OCI-LY7 (cell line): ENCODE results near the gene SLCO2A1.

ENCODE experiments used
- CTCF ChIP-seq: fragments of 200-600 bp; sonication (generic); conservative IDR thresholded peaks from 2 replicates; pipeline ENCODE4 v1.5.1; 2014; ENCODE audit warnings: mild to moderate bottlenecking, antibody characterized with exemption, low read length, moderate library complexity, mixed read lengths
- EZH2phosphoT487 ChIP-seq: fragments of 200-600 bp; sonication (generic); IDR thresholded peaks from 2 replicates; pipeline ENCODE4 v1.6.1; 2018; ENCODE audit warnings: low read depth, borderline replicate concordance, mild to moderate bottlenecking, mixed run types, antibody characterized with exemption, low read length, moderate library complexity, mixed read lengths

GRCh38 chr3:133905376-133905775, 124.3 kb downstream of the SLCO2A1 start:
- TF ChIP-seq CTCF (no peak), EZH2phosphoT487 (no peak)
